Ovary (tissue), 9 donors: Measurements from ENCODE around the gene TRIM28. TPM values are rescaled to one million over a fixed set of nuclear protein-coding genes. Genes with fewer than 3 reads are reported as not detected.
"Not testable (repeated sequence)": the region's sequence is repeated elsewhere in the genome, so short reads cannot be mapped to it uniquely, and the experiment has no call there.

Experiments
- DNase-seq, 5 donors: peaks; one replicate each; pipeline ENCODE4 v3.0.0-alpha.2; 2019 to 2020
- H3K27ac ChIP-seq, 2 donors: fragments of 200-600 bp; one replicate each; pipeline versions ENCODE4 v1.5.1 to v1.8.0; 2019 to 2022
- H3K27me3 ChIP-seq: fragments of 200-600 bp; one replicate; pipeline ENCODE4 v1.8.0; 2022
- H3K36me3 ChIP-seq: fragments of 200-600 bp; sonication (generic); one replicate; pipeline ENCODE4 v1.5.1; 2019
- H3K4me1 ChIP-seq: one replicate; pipeline ENCODE4 v1.8.1; 2013; ENCODE audit warnings: mild to moderate bottlenecking, moderate library complexity; ENCODE audit not compliant: insufficient read depth
- H3K4me3 ChIP-seq: fragments of 200-600 bp; sonication (generic); one replicate; pipeline ENCODE4 v1.5.1; 2017
- H3K9me3 ChIP-seq, 2 donors: fragments of 200-600 bp in 1 of 2; sonication (generic) in 1 of 2; one replicate each; pipeline versions ENCODE4 v1.5.1 to v1.8.1; 2013 to 2019; ENCODE audit warnings: mild to moderate bottlenecking in 1 of 2, moderate library complexity in 1 of 2
- CTCF ChIP-seq, 3 donors: fragments of 450-650 bp in 2 of 3; fragments of 200-600 bp in 1 of 3; IDR thresholded peaks; one replicate each; pipeline versions ENCODE4 v1.5.1 to v1.8.0; 2016 to 2022; ENCODE audit warnings: antibody characterized with exemption in 3 of 3, mild to moderate bottlenecking in 1 of 3
- EP300 ChIP-seq: sonication (generic); formaldehyde crosslinking; IDR thresholded peaks from one replicate; pipeline ENCODE4 v1.6.1; 2017; ENCODE audit warnings: antibody characterized with exemption
- POLR2A ChIP-seq: fragments of 450-650 bp; IDR thresholded peaks from one replicate; pipeline ENCODE4 v1.6.1; 2017; ENCODE audit warnings: antibody characterized with exemption, mild to moderate bottlenecking, moderate library complexity
- WGBS, 3 donors: extraction: QIAGEN DNeasy Blood & Tissue Kit in 1 of 3; methylation state at CpG; one replicate each; pipeline versions ENCODE4 v1.1.5 to v1.1.7; 2013 to 2017; 5-methylcytosine and 5-hydroxymethylcytosine counted together
- intact Hi-C, 4 donors: fragments of 100-400 bp; cut with DNase I; formaldehyde crosslinking; loops; one replicate each; pipeline versions ENCODE4 v1.11.0 to v1.15.1; 2022 to 2023
- polyA plus RNA-seq, 2 donors: library from polyadenylated mRNA; stranded (reverse); fragments of 200-250 nt in 1 of 2; fragments of 350-450 nt in 1 of 2; fragmentation: Illumina TruSeq in 1 of 2; extraction: RNeasy Lipid Tissue Mini Kit (QIAGEN cat#74804) in 1 of 2; gene quantifications; one replicate each; pipeline ENCODE4 v1.2.3, GENCODE V29; 2013 to 2014
- total RNA-seq, 7 donors: library from RNA; depleted of rRNA in 2 of 7; stranded (reverse); fragments of >200 nt in 2 of 7; fragmentation: NEBNext Ultra II Directional in 3 of 7; extraction: Animal tissue kit (Norgen Biotek cat#: 25700) in 3 of 7; gene quantifications; one replicate each; pipeline versions ENCODE4 v1.1.0 to v1.2.4, GENCODE V29; 2016 to 2023
- donor health status: DM: no; HTN: no; CAD: no; lungs with moderate emphysema.
- donor health status: DM: no; HTN: no; CAD: no.
- donor health status: Bipolar disorder and iron deficiency.
- donor health status: DM: yes; HTN: yes; CAD: no.
- donor health status: DM: no; HTN: no; CAD: no.
- donor health status: DM: yes; HTN: yes; CAD: no.

Gene TRIM28
- total and polyA plus RNA-seq, 9 donors: 193 to 505 (median 317) TPM

GRCh38 chr19:58535857-58536256 lies 8.0 kb upstream of the TRIM28 start:
- Histone ChIP-seq H3K27me3 (no peaks in the 10 kb centered on the region), H3K9me3 (no peaks in the 10 kb centered on the region), H3K4me1 (peaks cover 2% of the 10 kb centered on the region), H3K36me3 (no peaks in the 10 kb centered on the region), H3K4me3 (no peak overlapping the region), H3K27ac (no peak overlapping the region)
- DNase-seq: no peak
- TF ChIP-seq POLR2A (no peak), EP300 (no peak), CTCF (IDR thresholded peaks at IDR 0.05) (no peak)
- intact Hi-C loops: no loop called here
- WGBS, 3 donors: 91 to 95% (median 93%) methylated on average over 3 of the region's 3 CpGs

GRCh38 chr19:58536852-58537798 lies 6.7 kb upstream of the TRIM28 start:
- no peak for TF ChIP-seq POLR2A
- no peak for TF ChIP-seq EP300
- TF ChIP-seq CTCF (IDR thresholded peaks at IDR 0.05): no peak
- peaks cover 2% of the 10 kb centered on the region for H3K4me1 ChIP-seq
- no peak overlapping the region for H3K27ac ChIP-seq
- intact Hi-C loops: no loop called here
- no peak overlapping the region for H3K4me3 ChIP-seq
- H3K36me3 ChIP-seq: no peaks in the 10 kb centered on the region
- H3K27me3 ChIP-seq: no peaks in the 10 kb centered on the region
- DNase-seq: no peak
- 78 to 89% (median 82%) methylated on average over 8 of the region's 8 CpGs for WGBS, 3 donors
- no peaks in the 10 kb centered on the region for H3K9me3 ChIP-seq

- Histone ChIP-seq H3K36me3 (no peaks in the 10 kb centered on the region), H3K9me3 (no peaks in the 10 kb centered on the region), H3K4me3 (no peak overlapping the region), H3K27me3 (no peaks in the 10 kb centered on the region), H3K4me1 (peaks cover 2% of the 10 kb centered on the region), H3K27ac (no peak overlapping the region)
- DNase-seq: no peak
- TF ChIP-seq EP300 (no peak), CTCF (IDR thresholded peaks at IDR 0.05) (no peak), POLR2A (no peak)
- 1 to 2% (median 1%) methylated on average over 52 to 55 of the region's 55 CpGs for WGBS, 3 donors
- intact Hi-C loops: no loop called here
These were observed 5.4 kb upstream of the TRIM28 start for GRCh38 chr19:58538257-58539168.

GRCh38 chr19:58539169-58539559 lies 4.7 kb upstream of the TRIM28 start:
- intact Hi-C loops, H3K36me3 ChIP-seq, H3K9me3 ChIP-seq, H3K27me3 ChIP-seq, H3K27ac ChIP-seq, H3K4me3 ChIP-seq, DNase-seq, H3K4me1 ChIP-seq: not testable (repeated sequence)

- intact Hi-C loops, H3K27me3 ChIP-seq, H3K9me3 ChIP-seq, H3K36me3 ChIP-seq: not testable (repeated sequence)
- DNase-seq: peak in 1 of 5 donors; percentile 27
- WGBS, 3 donors: 69 to 76% (median 76%) methylated on average over 18 of the region's 18 CpGs
- H3K4me3 ChIP-seq: peak overlapping the region; percentile 79
- peak overlapping the region; percentile 87 to 91 for H3K27ac ChIP-seq
- peaks cover 12% of the 10 kb centered on the region for H3K4me1 ChIP-seq
These were observed 1.1 kb upstream of the TRIM28 start for GRCh38 chr19:58542641-58543372.
